IMR-90 (cell line): ENCODE measurements around the gene ZNF44. TPM values are rescaled to one million over a fixed set of nuclear protein-coding genes. Genes with fewer than 3 reads are reported as not detected.

Experiments used
- ATAC-seq: fragments of 200-7000 bp; cut with Tn5 transposase; 2 replicates; pipeline ENCODE4 v1.9.1; 2020; ENCODE audit warnings: low read depth, mild to moderate bottlenecking, moderate library complexity
- BruUV-seq: library from RNA; stranded (reverse); fragments of 400-500 nt; replicated peaks from 2 replicates; lab custom pipeline; 2021; lab: Mats Ljungman, UMichigan
- CTCF ChIA-PET: fragments of 300-600 bp; formaldehyde crosslinking; extraction: SDS; loops from one replicate; lab custom pipeline; 2021; ENCODE audit warnings: antibody characterized with exemption; lab: Yijun Ruan, JAX
- POLR2A ChIA-PET: fragments of 300-600 bp; sonication (Branson Sonifier 250); formaldehyde crosslinking; loops from one replicate; lab custom pipeline; 2022; ENCODE audit warnings: antibody characterized with exemption; ENCODE audit not compliant: unreplicated experiment; lab: Charles Lee
- DNase-seq: peaks from one replicate; pipeline ENCODE4 v3.0.0; 2013
- H2AFZ ChIP-seq: replicated peaks from 2 replicates; pipeline ENCODE3; 2013; ENCODE audit warnings: low read length, mild to moderate bottlenecking; ENCODE audit not compliant: poor library complexity
- H2AK5ac ChIP-seq: 2 replicates; pipeline ENCODE4 v1.6.1; 2013; ENCODE audit warnings: low read depth, low read length, inconsistent platforms
- H2AK9ac ChIP-seq: replicated peaks from 2 replicates; pipeline ENCODE3; 2013; ENCODE audit warnings: mild to moderate bottlenecking, low read depth, low read length, moderate library complexity; ENCODE audit not compliant: poor library complexity
- H2BK120ac ChIP-seq: 2 replicates; pipeline ENCODE4 v1.6.1; 2013; ENCODE audit warnings: low read depth, low read length, inconsistent platforms
- H2BK15ac ChIP-seq: 3 replicates; pipeline ENCODE4 v1.6.1; 2013; ENCODE audit warnings: low read depth, low read length, inconsistent platforms
- H2BK20ac ChIP-seq: 2 replicates; pipeline ENCODE4 v1.6.1; 2013; ENCODE audit warnings: low read depth, mild to moderate bottlenecking, inconsistent platforms, low read length, moderate library complexity
- H2BK5ac ChIP-seq: 2 replicates; pipeline ENCODE4 v1.6.1; 2013; ENCODE audit warnings: mild to moderate bottlenecking, low read depth, low read length, inconsistent platforms; ENCODE audit not compliant: poor library complexity, severe bottlenecking
- H3K14ac ChIP-seq: replicated peaks from 2 replicates; pipeline ENCODE4 v1.6.1; 2013; ENCODE audit warnings: low read depth, low read length, inconsistent platforms
- H3K18ac ChIP-seq: 2 replicates; pipeline ENCODE4 v1.6.1; 2013; ENCODE audit warnings: low read depth, low read length, control low read depth
- H3K23ac ChIP-seq: 2 replicates; pipeline ENCODE4 v1.6.1; 2013; ENCODE audit warnings: low read depth, low read length, inconsistent platforms
- H3K27ac ChIP-seq: 2 replicates; pipeline ENCODE4 v1.5.1; 2013; ENCODE audit warnings: mild to moderate bottlenecking, control low read depth, low read length; ENCODE audit not compliant: insufficient read depth
- H3K27me3 ChIP-seq: 2 replicates; pipeline ENCODE4 v1.6.1; 2013; ENCODE audit warnings: low read length; ENCODE audit not compliant: control insufficient read depth, insufficient read depth
- H3K36me3 ChIP-seq: 2 replicates; pipeline ENCODE4 v1.6.1; 2013; ENCODE audit warnings: low read length, mixed read lengths; ENCODE audit not compliant: control insufficient read depth, insufficient read depth
- H3K4ac ChIP-seq: 2 replicates; pipeline ENCODE4 v1.6.1; 2013; ENCODE audit warnings: low read depth, low read length, inconsistent platforms
- H3K4me1 ChIP-seq: 2 replicates; pipeline ENCODE4 v1.6.1; 2013; ENCODE audit warnings: low read length, mixed read lengths; ENCODE audit not compliant: control insufficient read depth, insufficient read depth
- H3K4me2 ChIP-seq: 2 replicates; pipeline ENCODE4 v1.6.1; 2013; ENCODE audit warnings: low read depth, mild to moderate bottlenecking, control low read depth, low read length, moderate library complexity
- H3K4me3 ChIP-seq: 2 replicates; pipeline ENCODE4 v1.5.1; 2013; ENCODE audit warnings: low read depth, mild to moderate bottlenecking, control low read depth, low read length, moderate library complexity; ENCODE audit not compliant: insufficient read depth
- H3K56ac ChIP-seq: 2 replicates; pipeline ENCODE4 v1.6.1; 2013; ENCODE audit warnings: low read length, inconsistent platforms; ENCODE audit not compliant: insufficient read depth; ENCODE audit errors: extremely low read depth
- H3K79me1 ChIP-seq, 2 experiments: 2 replicates each; pipeline ENCODE4 v1.6.1; 2013; ENCODE audit warnings: low read length in 2 of 2, inconsistent platforms in 1 of 2, low read depth in 1 of 2
- H3K9ac ChIP-seq: 2 replicates; pipeline ENCODE4 v1.6.1; 2013; ENCODE audit warnings: low read depth, low read length, control low read depth
- H3K9me1 ChIP-seq: 2 replicates; pipeline ENCODE4 v1.6.1; 2013; ENCODE audit warnings: low read length, inconsistent platforms; ENCODE audit not compliant: insufficient read depth
- H3K9me3 ChIP-seq: 2 replicates; pipeline ENCODE4 v1.6.1; 2013; ENCODE audit warnings: low read length; ENCODE audit not compliant: control insufficient read depth, insufficient read depth
- H4K20me1 ChIP-seq: 2 replicates; pipeline ENCODE4 v1.6.1; 2013; ENCODE audit warnings: low read length, inconsistent platforms; ENCODE audit not compliant: insufficient read depth
- H4K5ac ChIP-seq: 2 replicates; pipeline ENCODE4 v1.6.1; 2013; ENCODE audit warnings: mild to moderate bottlenecking, low read depth, low read length, control low read depth
- H4K8ac ChIP-seq, 2 experiments: 2 replicates each; pipeline ENCODE4 v1.6.1; 2013; ENCODE audit warnings: low read depth in 2 of 2, low read length in 2 of 2, control low read depth in 1 of 2, inconsistent platforms in 1 of 2
- H4K91ac ChIP-seq: 2 replicates; pipeline ENCODE4 v1.6.1; 2013; ENCODE audit warnings: low read depth, low read length, inconsistent platforms; ENCODE audit not compliant: insufficient read depth
- MAFK ChIP-seq: IDR thresholded peaks from 2 replicates; pipeline ENCODE4 v1.6.1; 2012; ENCODE audit warnings: low read depth, low read length, improper control_type of control experiment
- MXI1 ChIP-seq: IDR thresholded peaks from 2 replicates; pipeline ENCODE4 v1.6.1; 2012; ENCODE audit warnings: low read depth, mild to moderate bottlenecking, low read length, moderate library complexity, borderline replicate concordance
- NFE2L2 ChIP-seq: fragments of 150-350 bp; IDR thresholded peaks from 2 replicates; pipeline ENCODE4 v1.6.1; 2016; ENCODE audit warnings: low read depth, mild to moderate bottlenecking, low read length
- RFX5 ChIP-seq: IDR thresholded peaks from 2 replicates; pipeline ENCODE4 v1.8.0; 2012; ENCODE audit warnings: low read depth, mild to moderate bottlenecking, low read length, moderate library complexity
- SMC3 ChIP-seq: fragments of 150-350 bp; IDR thresholded peaks from 2 replicates; pipeline ENCODE4 v1.6.1; 2016; ENCODE audit warnings: low read depth, mild to moderate bottlenecking, antibody characterized with exemption, low read length, moderate library complexity
- WGBS, 2 experiments: methylation state at CpG; one replicate each; pipeline versions ENCODE4 v1.1.5 to v1.1.7; 2013; ENCODE audit warnings: missing lambda C conversion rate in 2 of 2; ENCODE audit not compliant: insufficient read length in 1 of 2; ENCODE audit errors: extremely low coverage in 2 of 2; 5-methylcytosine and 5-hydroxymethylcytosine counted together
- dilution Hi-C: fragments of 300-500 bp; cut with HindIII; formaldehyde crosslinking; loops from one replicate; pipeline ENCODE4 v1.14.3; 2018; ENCODE audit warnings: low sequenced_read_pairs; ENCODE audit not compliant: unreplicated experiment
- in situ Hi-C: fragments of 300-500 bp; cut with MboI; formaldehyde crosslinking; loops from 3 replicates; pipeline ENCODE4 v1.14.3; 2019; ENCODE audit warnings: low sequenced_read_pairs, inconsistent platforms, mixed read lengths
- intact Hi-C: fragments of 100-400 bp; cut with micrococcal nuclease; formaldehyde crosslinking; loops from 2 replicates; pipeline ENCODE4 v1.10.0; 2022
- polyA plus RNA-seq, 3 experiments: library from polyadenylated mRNA; depleted of rRNA; stranded (reverse); fragments of >200 nt; gene quantifications; 2 replicates each; pipeline ENCODE4 v1.2.3, GENCODE V29; 2012; ENCODE audit warnings: low replicate concordance in 1 of 3
- total RNA-seq: library from RNA; depleted of rRNA; stranded (reverse); fragments of >200 nt; gene quantifications from 2 replicates; pipeline ENCODE4 v1.2.3, GENCODE V29; 2012
- TF ChIP-seq, protein P1 (sequence below): conservative IDR thresholded peaks from 2 replicates; pipeline ENCODE4 v1.5.1; 2012; ENCODE audit warnings: mild to moderate bottlenecking, low read depth, low read length, improper control_type of control experiment

Gene ZNF44
- total and polyA plus RNA-seq, 2 of the 4 experiments (the other 2 are of a cell fraction) = 3.5 to 6.6 TPM

DNA sequence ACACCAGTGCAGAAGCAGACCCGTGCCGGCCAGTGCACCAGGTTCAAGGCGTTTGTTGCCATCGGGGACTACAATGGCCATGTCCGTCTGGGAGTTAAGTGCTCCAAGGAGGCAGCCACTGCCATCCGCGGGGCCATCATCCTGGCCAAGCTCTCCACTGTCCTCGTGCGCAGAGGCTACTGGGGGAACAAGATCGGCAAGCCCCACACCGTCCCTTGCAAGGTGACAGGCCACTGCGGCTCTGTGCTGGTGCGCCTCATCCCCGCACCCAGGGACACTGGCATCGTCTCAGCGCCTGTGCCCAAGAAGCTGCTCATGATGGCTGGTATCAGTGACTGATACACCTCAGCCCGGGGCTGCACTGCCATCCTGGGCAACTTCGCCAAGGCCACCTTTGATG lies 10.1 kb downstream of the ZNF44 start:
- Histone ChIP-seq H3K4ac (no peak overlapping the region), H2BK20ac (no peak overlapping the region), H4K5ac (no peak overlapping the region), H3K18ac (no peak overlapping the region), H3K36me3 (peaks cover 7% of the 10 kb centered on the region; the same call in 1 of the 2 replicates), H3K56ac (no peak overlapping the region), H4K20me1 (no peaks in the 10 kb centered on the region), H3K4me1 (no peaks in the 10 kb centered on the region), H3K4me2 (no peak overlapping the region), H2AFZ (no peak overlapping the region), H3K9me1 (no peaks in the 10 kb centered on the region), H4K8ac (no peak overlapping the region), H3K79me1 (peaks cover 6 to 11% of the 10 kb centered on the region in 2 experiments), H2AK5ac (no peak overlapping the region), H2BK120ac (no peak overlapping the region), H2AK9ac (no peak overlapping the region), H2BK15ac (no peak overlapping the region), H3K14ac (no peak overlapping the region), H4K91ac (no peak overlapping the region), H3K9ac (no peak overlapping the region), H3K23ac (no peak overlapping the region), H3K27ac (no peak overlapping the region), H3K4me3 (no peak overlapping the region), H3K27me3 (no peaks in the 10 kb centered on the region), H3K9me3 (peaks cover 20% of the 10 kb centered on the region), H2BK5ac (no peak overlapping the region)
- in situ Hi-C loops = no loop called here
- intact Hi-C loops = no loop called here
- POLR2A ChIA-PET = no interaction called here
- ATAC-seq (no peak), DNase-seq (no peak)
- WGBS, 2 experiments = 98% methylated on average over 13 of the region's 18 CpGs; no CpG with 5 or more reads in 1 of the 2 experiments
- no TSS peak for BruUV-seq
- CTCF ChIA-PET = no interaction called here
- dilution Hi-C loops = no loop called here
- TF ChIP-seq RFX5 = no peak
- TF ChIP-seq, protein P1, sequence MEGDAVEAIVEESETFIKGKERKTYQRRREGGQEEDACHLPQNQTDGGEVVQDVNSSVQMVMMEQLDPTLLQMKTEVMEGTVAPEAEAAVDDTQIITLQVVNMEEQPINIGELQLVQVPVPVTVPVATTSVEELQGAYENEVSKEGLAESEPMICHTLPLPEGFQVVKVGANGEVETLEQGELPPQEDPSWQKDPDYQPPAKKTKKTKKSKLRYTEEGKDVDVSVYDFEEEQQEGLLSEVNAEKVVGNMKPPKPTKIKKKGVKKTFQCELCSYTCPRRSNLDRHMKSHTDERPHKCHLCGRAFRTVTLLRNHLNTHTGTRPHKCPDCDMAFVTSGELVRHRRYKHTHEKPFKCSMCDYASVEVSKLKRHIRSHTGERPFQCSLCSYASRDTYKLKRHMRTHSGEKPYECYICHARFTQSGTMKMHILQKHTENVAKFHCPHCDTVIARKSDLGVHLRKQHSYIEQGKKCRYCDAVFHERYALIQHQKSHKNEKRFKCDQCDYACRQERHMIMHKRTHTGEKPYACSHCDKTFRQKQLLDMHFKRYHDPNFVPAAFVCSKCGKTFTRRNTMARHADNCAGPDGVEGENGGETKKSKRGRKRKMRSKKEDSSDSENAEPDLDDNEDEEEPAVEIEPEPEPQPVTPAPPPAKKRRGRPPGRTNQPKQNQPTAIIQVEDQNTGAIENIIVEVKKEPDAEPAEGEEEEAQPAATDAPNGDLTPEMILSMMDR = no peak
- no peak for TF ChIP-seq MAFK
- no peak for TF ChIP-seq MXI1
- TF ChIP-seq NFE2L2 = no peak
- TF ChIP-seq SMC3 = no peak
